ENCODE results near the gene LMBRD2. TPM values are rescaled to one million over a fixed set of nuclear protein-coding genes. Genes with fewer than 3 reads are reported as not detected.
"Not testable (repeated sequence)": the region's sequence is repeated elsewhere in the genome, so short reads cannot be mapped to it uniquely, and the experiment has no call there.

Gene LMBRD2
- total RNA-seq, 3 donors from 2014 or later (not counting 1 experiment from before 2014, with no cell fraction given) = 6.9 to 9.8 (median 9.6) TPM

DNA sequence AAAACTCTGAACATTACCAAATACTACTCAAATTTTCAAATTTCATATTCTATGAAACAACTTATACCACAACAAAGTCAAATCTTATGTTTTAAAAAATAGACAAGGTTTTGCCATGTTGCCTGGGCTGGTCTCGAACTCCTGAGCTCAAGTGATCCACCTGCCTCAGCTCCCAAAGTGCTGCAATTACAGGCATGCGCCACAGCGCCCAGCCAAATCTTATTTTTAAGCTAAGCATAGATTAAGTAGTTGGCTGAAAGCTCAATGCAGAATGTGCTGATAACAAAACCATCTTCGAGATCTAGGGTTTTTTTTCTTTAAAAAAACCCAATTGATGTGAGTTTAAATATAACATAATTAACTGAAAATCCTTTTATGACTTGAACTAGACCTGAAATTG is 6.4 kb downstream of the LMBRD2 start:
- ATAC-seq = no peak
- H3K4me1 Mint-ChIP-seq = peaks cover 4 to 16% of the 10 kb centered on the region in 2 donors
- no peaks in the 10 kb centered on the region for H3K9me3 Mint-ChIP-seq
- peaks cover 11% of the 10 kb centered on the region for H3K36me3 ChIP-seq (ENCODE audit: control insufficient read depth, insufficient read depth, low read length)
- TF ChIP-seq, protein P1, sequence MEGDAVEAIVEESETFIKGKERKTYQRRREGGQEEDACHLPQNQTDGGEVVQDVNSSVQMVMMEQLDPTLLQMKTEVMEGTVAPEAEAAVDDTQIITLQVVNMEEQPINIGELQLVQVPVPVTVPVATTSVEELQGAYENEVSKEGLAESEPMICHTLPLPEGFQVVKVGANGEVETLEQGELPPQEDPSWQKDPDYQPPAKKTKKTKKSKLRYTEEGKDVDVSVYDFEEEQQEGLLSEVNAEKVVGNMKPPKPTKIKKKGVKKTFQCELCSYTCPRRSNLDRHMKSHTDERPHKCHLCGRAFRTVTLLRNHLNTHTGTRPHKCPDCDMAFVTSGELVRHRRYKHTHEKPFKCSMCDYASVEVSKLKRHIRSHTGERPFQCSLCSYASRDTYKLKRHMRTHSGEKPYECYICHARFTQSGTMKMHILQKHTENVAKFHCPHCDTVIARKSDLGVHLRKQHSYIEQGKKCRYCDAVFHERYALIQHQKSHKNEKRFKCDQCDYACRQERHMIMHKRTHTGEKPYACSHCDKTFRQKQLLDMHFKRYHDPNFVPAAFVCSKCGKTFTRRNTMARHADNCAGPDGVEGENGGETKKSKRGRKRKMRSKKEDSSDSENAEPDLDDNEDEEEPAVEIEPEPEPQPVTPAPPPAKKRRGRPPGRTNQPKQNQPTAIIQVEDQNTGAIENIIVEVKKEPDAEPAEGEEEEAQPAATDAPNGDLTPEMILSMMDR (IDR thresholded peaks at IDR 0.05) = no peak
- no peaks in the 10 kb centered on the region for H3K27me3 Mint-ChIP-seq (ENCODE audit: low read depth in 2 of 2)
- intact Hi-C loops (cut with micrococcal nuclease) = no loop called here
- no peaks in the 10 kb centered on the region for H3K4me1 ChIP-seq (ENCODE audit: control insufficient read depth, insufficient read depth, low read length)
- H3K9me3 ChIP-seq (ENCODE audit: control insufficient read depth, insufficient read depth, low read length) = no peaks in the 10 kb centered on the region
- no peak for DNase-seq
- no peaks in the 10 kb centered on the region for H3K27me3 ChIP-seq (ENCODE audit: control insufficient read depth, insufficient read depth, low read length)
- H3K4me3 Mint-ChIP-seq = no peak overlapping the region
- H3K36me3 Mint-ChIP-seq = peaks cover 3% of the 10 kb centered on the region
- no peak overlapping the region for H3K27ac ChIP-seq (ENCODE audit: low read length)
- WGBS (ENCODE audit: insufficient coverage) = 90% methylated on average over 3 of the region's 4 CpGs
- H3K27ac Mint-ChIP-seq = no peak overlapping the region
- no peak overlapping the region for H3K4me3 ChIP-seq (ENCODE audit: low read length)

DNA sequence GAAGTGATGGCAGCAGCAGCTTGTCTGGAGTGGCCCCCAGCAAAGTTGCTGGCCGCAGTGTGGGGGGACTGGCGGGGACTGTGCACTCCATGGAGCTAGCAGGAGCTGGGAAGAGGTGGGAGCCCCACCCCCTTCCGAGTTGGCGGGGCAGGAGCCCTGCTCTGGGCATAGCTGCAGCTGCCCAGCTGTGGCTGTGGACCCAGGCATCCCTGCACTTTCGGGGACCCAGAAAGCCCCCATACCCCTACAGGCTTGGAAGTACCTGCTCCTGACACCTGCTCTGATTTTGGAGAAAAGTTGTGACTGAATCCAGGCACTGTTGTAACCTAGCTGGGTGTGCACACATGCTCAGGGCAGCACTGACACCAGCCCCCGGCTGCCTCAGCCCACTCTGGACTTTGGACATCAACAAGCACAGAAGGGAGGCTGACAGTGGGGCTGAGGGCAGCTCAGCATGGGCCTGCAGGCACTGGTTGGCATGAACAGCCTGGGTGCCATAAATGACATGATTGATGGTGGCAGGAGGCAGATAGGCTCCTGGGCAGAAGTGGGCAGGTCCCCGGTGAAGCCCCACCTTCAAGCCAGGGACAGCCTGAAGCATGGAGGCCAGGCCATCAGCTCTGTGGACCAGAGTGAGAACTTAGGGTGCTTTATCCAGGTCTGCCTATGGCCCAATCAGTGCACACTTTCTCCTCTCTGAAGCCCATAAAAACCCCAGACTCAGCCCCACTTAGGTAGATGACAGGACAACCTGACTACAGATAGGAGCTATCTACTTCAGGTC is 12.6 kb downstream of the LMBRD2 start:
- TF ChIP-seq, protein P1 (IDR thresholded peaks at IDR 0.05) = no peak
- ATAC-seq (no peak), DNase-seq (no peak)
- H3K4me3 Mint-ChIP-seq = no peak overlapping the region
- H3K27ac Mint-ChIP-seq = no peak overlapping the region
- Histone ChIP-seq H3K27ac (ENCODE audit: low read length) (no peak overlapping the region), H3K9me3 (ENCODE audit: control insufficient read depth, insufficient read depth, low read length) (no peaks in the 10 kb centered on the region), H3K4me1 (ENCODE audit: control insufficient read depth, insufficient read depth, low read length) (no peaks in the 10 kb centered on the region), H3K27me3 (ENCODE audit: control insufficient read depth, insufficient read depth, low read length) (no peaks in the 10 kb centered on the region), H3K4me3 (ENCODE audit: low read length) (no peak overlapping the region), H3K36me3 (ENCODE audit: control insufficient read depth, insufficient read depth, low read length) (peaks cover 31% of the 10 kb centered on the region)
- peaks cover 5% of the 10 kb centered on the region for H3K36me3 Mint-ChIP-seq
- H3K27me3 Mint-ChIP-seq (ENCODE audit: low read depth in 2 of 2) = no peaks in the 10 kb centered on the region
- no peaks in the 10 kb centered on the region for H3K4me1 Mint-ChIP-seq
- 97% methylated on average over 7 of the region's 7 CpGs for WGBS (ENCODE audit: insufficient coverage)
- no peaks in the 10 kb centered on the region for H3K9me3 Mint-ChIP-seq
- intact Hi-C loops (cut with micrococcal nuclease) = no loop called here

DNA sequence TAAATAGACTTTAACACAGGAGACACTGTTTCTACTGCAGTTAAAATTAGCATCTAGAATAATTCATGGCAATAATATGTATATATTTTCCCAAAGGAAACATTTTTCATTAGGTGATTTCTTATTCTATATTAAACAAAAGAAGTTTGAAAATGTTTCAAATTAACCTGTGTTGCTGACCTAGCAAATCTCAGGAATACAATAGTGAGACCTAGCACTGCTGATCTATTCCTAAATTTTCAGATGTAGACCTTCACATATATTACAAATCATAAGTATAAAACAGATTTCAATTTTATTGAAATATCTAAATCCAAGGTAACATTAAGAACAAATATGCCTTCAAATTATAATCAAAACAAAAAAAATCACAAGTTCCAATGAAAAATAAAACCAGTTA is 15.1 kb downstream of the LMBRD2 start:
- Mint-ChIP-seq H3K27me3 (ENCODE audit: low read depth in 2 of 2) (no peaks in the 10 kb centered on the region), H3K9me3 (no peaks in the 10 kb centered on the region), H3K36me3 (peaks cover 5% of the 10 kb centered on the region), H3K27ac (no peak overlapping the region), H3K4me1 (no peaks in the 10 kb centered on the region), H3K4me3 (no peak overlapping the region)
- DNase-seq (no peak), ATAC-seq (no peak)
- no peaks in the 10 kb centered on the region for H3K4me1 ChIP-seq (ENCODE audit: control insufficient read depth, insufficient read depth, low read length)
- no peaks in the 10 kb centered on the region for H3K9me3 ChIP-seq (ENCODE audit: control insufficient read depth, insufficient read depth, low read length)
- H3K27me3 ChIP-seq (ENCODE audit: control insufficient read depth, insufficient read depth, low read length) = no peaks in the 10 kb centered on the region
- H3K27ac ChIP-seq (ENCODE audit: low read length) = no peak overlapping the region
- intact Hi-C loops (cut with micrococcal nuclease) = no loop called here
- H3K36me3 ChIP-seq (ENCODE audit: control insufficient read depth, insufficient read depth, low read length) = peaks cover 30% of the 10 kb centered on the region
- TF ChIP-seq, protein P1 (IDR thresholded peaks at IDR 0.05) = no peak
- H3K4me3 ChIP-seq (ENCODE audit: low read length) = no peak overlapping the region

GRCh38 chr5:36135988-36136387 is 15.7 kb downstream of the LMBRD2 start:
- Histone ChIP-seq H3K27me3 (ENCODE audit: control insufficient read depth, insufficient read depth, low read length) (no peaks in the 10 kb centered on the region), H3K27ac (ENCODE audit: low read length) (no peak overlapping the region), H3K9me3 (ENCODE audit: control insufficient read depth, insufficient read depth, low read length) (no peaks in the 10 kb centered on the region), H3K4me1 (ENCODE audit: control insufficient read depth, insufficient read depth, low read length) (no peaks in the 10 kb centered on the region), H3K36me3 (ENCODE audit: control insufficient read depth, insufficient read depth, low read length) (peaks cover 27% of the 10 kb centered on the region), H3K4me3 (ENCODE audit: low read length) (no peak overlapping the region)
- no peak overlapping the region for H3K27ac Mint-ChIP-seq
- intact Hi-C loops (cut with micrococcal nuclease) = no loop called here
- H3K9me3 Mint-ChIP-seq = no peaks in the 10 kb centered on the region
- WGBS (ENCODE audit: insufficient coverage) = 89% methylated on average over 3 of the region's 3 CpGs
- TF ChIP-seq, protein P1 (IDR thresholded peaks at IDR 0.05) = no peak
- peaks cover under 1 to 4% of the 10 kb centered on the region in 2 donors for H3K4me1 Mint-ChIP-seq
- no peak for DNase-seq
- peaks cover 5% of the 10 kb centered on the region for H3K36me3 Mint-ChIP-seq
- no peak overlapping the region for H3K4me3 Mint-ChIP-seq
- ATAC-seq = no peak
- H3K27me3 Mint-ChIP-seq (ENCODE audit: low read depth in 2 of 2) = no peaks in the 10 kb centered on the region

DNA sequence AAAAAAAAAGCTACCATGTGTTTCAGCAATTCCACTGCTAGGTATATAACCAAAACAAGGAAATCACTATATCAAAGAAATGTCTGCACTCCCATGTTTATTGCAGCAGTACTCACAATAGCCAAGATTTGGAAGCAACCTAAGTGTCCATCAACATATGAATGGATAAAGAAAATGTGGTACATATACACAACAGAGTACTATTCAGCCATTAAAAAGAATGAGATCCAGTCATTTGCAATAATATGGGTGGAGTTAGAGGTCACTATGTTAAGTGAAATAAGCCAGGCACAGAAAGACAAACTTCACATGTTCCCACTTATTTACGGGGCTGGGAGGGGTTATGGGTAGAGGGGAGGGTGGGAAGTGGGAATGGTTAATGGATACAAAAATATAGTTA is 18.7 kb downstream of the LMBRD2 start:
- ATAC-seq; DNase-seq; intact Hi-C loops (cut with micrococcal nuclease); H3K27ac Mint-ChIP-seq; H3K27me3 ChIP-seq (ENCODE audit: control insufficient read depth, insufficient read depth, low read length); H3K4me3 Mint-ChIP-seq; H3K9me3 Mint-ChIP-seq; H3K27ac ChIP-seq (ENCODE audit: low read length); H3K4me3 ChIP-seq (ENCODE audit: low read length); H3K9me3 ChIP-seq (ENCODE audit: control insufficient read depth, insufficient read depth, low read length); H3K27me3 Mint-ChIP-seq (ENCODE audit: low read depth in 2 of 2); H3K4me1 ChIP-seq (ENCODE audit: control insufficient read depth, insufficient read depth, low read length): not testable (repeated sequence)
- Mint-ChIP-seq H3K36me3 (peaks cover 13% of the 10 kb centered on the region), H3K4me1 (peaks cover 11 to 14% of the 10 kb centered on the region in 2 donors)
- WGBS (ENCODE audit: insufficient coverage) = no CpG with 5 or more reads among the region's 1 CpG
- H3K36me3 ChIP-seq (ENCODE audit: control insufficient read depth, insufficient read depth, low read length) = peaks cover 19% of the 10 kb centered on the region
